B cell (primary cell): ENCODE measurements around the gene RPS21. TPM values are rescaled to one million over a fixed set of nuclear protein-coding genes. Genes with fewer than 3 reads are reported as not detected.

Experiments used
- ATAC-seq: fragments of 200-7000 bp; cut with Tn5 transposase; one replicate; pipeline ENCODE4 v1.10.0; 2021; ENCODE audit warnings: low read depth, mild to moderate bottlenecking, moderate number of reproducible peaks, moderate library complexity
- CTCF ChIA-PET: fragments of 350-600 bp; sonication (Branson Sonifier 250); formaldehyde crosslinking; loops from one replicate; lab custom pipeline; 2021; ENCODE audit warnings: antibody characterized with exemption, inconsistent platforms; lab: Charles Lee
- POLR2A ChIA-PET: fragments of 350-600 bp; sonication (Branson Sonifier 250); formaldehyde crosslinking; loops from one replicate; lab custom pipeline; 2021; ENCODE audit warnings: antibody characterized with exemption; lab: Charles Lee
- DNase-seq: peaks from one replicate; pipeline ENCODE4 v3.0.0; 2013
- H2AFZ ChIP-seq: 2 replicates; pipeline ENCODE4 v1.6.1; 2012; ENCODE audit warnings: mild to moderate bottlenecking, low read depth, low read length; ENCODE audit not compliant: insufficient read depth, poor library complexity, severe bottlenecking
- H3K27ac ChIP-seq, 2 donors: 1 replicate in 1 of 2; 2 replicates in 1 of 2; pipeline ENCODE4 v1.5.1; 2012 to 2013; ENCODE audit warnings: low read length in 2 of 2, mild to moderate bottlenecking in 2 of 2, moderate library complexity in 1 of 2
- H3K27me3 ChIP-seq, 4 experiments: fragments of 200-600 bp in 1 of 4; sonication (generic) in 1 of 4; replicated peaks in 1 of 4; 1 replicate in 2 of 4; 2 replicates in 2 of 4; pipeline versions ENCODE4 v1.6.1 to v1.7.0; 2013 to 2016; ENCODE audit warnings: low read length in 3 of 4, mild to moderate bottlenecking in 2 of 4, mixed read lengths in 1 of 4, moderate library complexity in 1 of 4; ENCODE audit not compliant: insufficient read depth in 4 of 4, control insufficient read depth in 3 of 4; ENCODE audit errors: control extremely low read depth in 1 of 4
- H3K36me3 ChIP-seq, 2 experiments: replicated peaks in 1 of 2; 1 replicate in 1 of 2; 2 replicates in 1 of 2; pipeline versions ENCODE4 v1.6.1 to v1.7.1; 2013; ENCODE audit warnings: low read length in 1 of 2; ENCODE audit not compliant: insufficient read depth in 2 of 2, control insufficient read depth in 1 of 2; ENCODE audit errors: control extremely low read depth in 1 of 2, extremely low read depth in 1 of 2
- H3K4me1 ChIP-seq, 2 donors: fragments of 200-600 bp in 1 of 2; sonication (generic) in 1 of 2; 1 replicate in 1 of 2; 2 replicates in 1 of 2; pipeline versions ENCODE4 v1.5.1 to v1.6.1; 2013 to 2017; ENCODE audit warnings: low read length in 2 of 2; ENCODE audit not compliant: control insufficient read depth in 2 of 2, insufficient read depth in 2 of 2
- H3K4me2 ChIP-seq: replicated peaks from 2 replicates; pipeline ENCODE3; 2012; ENCODE audit warnings: mild to moderate bottlenecking, low read depth, low read length; ENCODE audit not compliant: poor library complexity, severe bottlenecking
- H3K4me3 ChIP-seq, 5 experiments: fragments of 200-600 bp in 1 of 5; sonication (generic) in 1 of 5; 1 replicate in 3 of 5; 2 replicates in 2 of 5; pipeline versions ENCODE4 v1.5.1 to v1.7.0; 2011 to 2016; ENCODE audit warnings: low read length in 4 of 5, mild to moderate bottlenecking in 4 of 5, low read depth in 2 of 5, control low read depth in 1 of 5, moderate library complexity in 1 of 5; ENCODE audit not compliant: insufficient read depth in 1 of 5; ENCODE audit errors: control extremely low read depth in 1 of 5, extremely low read depth in 1 of 5
- H3K79me2 ChIP-seq: fragments of 200-600 bp; sonication (generic); one replicate; pipeline ENCODE4 v1.6.0; 2016; ENCODE audit warnings: low read length; ENCODE audit not compliant: control insufficient read depth, insufficient read depth
- H3K9ac ChIP-seq: fragments of 200-600 bp; sonication (generic); 2 replicates; pipeline ENCODE4 v1.6.1; 2017; ENCODE audit warnings: mild to moderate bottlenecking, low read length, moderate library complexity
- H3K9me3 ChIP-seq, 3 donors: one replicate each; pipeline versions ENCODE4 v1.6.1 to v1.7.1; 2013; ENCODE audit warnings: low read length in 2 of 3; ENCODE audit not compliant: control insufficient read depth in 2 of 3, insufficient read depth in 1 of 3; ENCODE audit errors: control extremely low read depth in 1 of 3
- H4K20me1 ChIP-seq: 2 replicates; pipeline ENCODE4 v1.6.0; 2012; ENCODE audit warnings: mild to moderate bottlenecking, low read length; ENCODE audit not compliant: insufficient read depth, control insufficient read depth, poor library complexity, severe bottlenecking
- H3K27ac Mint-ChIP-seq: one replicate; pipeline ENCODE4 v1.8.0; 2021; ENCODE audit warnings: mixed read lengths
- H3K27me3 Mint-ChIP-seq: one replicate; pipeline ENCODE4 v1.8.0; 2021; ENCODE audit warnings: mixed read lengths
- H3K4me1 Mint-ChIP-seq: one replicate; pipeline ENCODE4 v1.8.0; 2021; ENCODE audit warnings: mixed read lengths
- H3K4me3 Mint-ChIP-seq: one replicate; pipeline ENCODE4 v1.8.0; 2021; ENCODE audit warnings: mixed read lengths
- H3K9me3 Mint-ChIP-seq: one replicate; pipeline ENCODE4 v1.8.0; 2022; ENCODE audit warnings: mixed read lengths; ENCODE audit not compliant: insufficient read depth
- EZH2 ChIP-seq: IDR thresholded peaks from 2 replicates; pipeline ENCODE4 v1.6.1; 2012; ENCODE audit warnings: borderline replicate concordance, low read depth, mild to moderate bottlenecking, moderate library complexity, low read length; ENCODE audit not compliant: insufficient read depth, poor library complexity, severe bottlenecking
- WGBS: methylation state at CpG from one replicate; pipeline ENCODE4 v1.1.5; 2013; ENCODE audit warnings: missing lambda C conversion rate; ENCODE audit not compliant: insufficient coverage; 5-methylcytosine and 5-hydroxymethylcytosine counted together
- intact Hi-C: fragments of 100-400 bp; cut with micrococcal nuclease; formaldehyde crosslinking; loops from one replicate; pipeline ENCODE4 v1.10.0; 2022
- polyA plus RNA-seq: library from polyadenylated mRNA; depleted of rRNA; stranded (reverse); fragments of >200 nt; gene quantifications from 2 replicates; pipeline ENCODE4 v1.2.3, GENCODE V29; 2012
- total RNA-seq, 2 donors: library from RNA; stranded (reverse); fragments of 120-200 nt in 1 of 2; gene quantifications; 1 replicate in 1 of 2; 2 replicates in 1 of 2; pipeline versions ENCODE4 v1.2.3 to v1.2.4, GENCODE V29; 2013 to 2022
- TF ChIP-seq, protein P1 (sequence below): fragments of 200-600 bp; IDR thresholded peaks from one replicate; pipeline ENCODE4 v1.8.0; 2022; ENCODE audit warnings: antibody characterized with exemption, mild to moderate bottlenecking

RPS21 gene
- total and polyA plus RNA-seq, 2 donors (not counting 1 experiment from before 2014, with no cell fraction given): 2,653 to 9,603 TPM

DNA sequence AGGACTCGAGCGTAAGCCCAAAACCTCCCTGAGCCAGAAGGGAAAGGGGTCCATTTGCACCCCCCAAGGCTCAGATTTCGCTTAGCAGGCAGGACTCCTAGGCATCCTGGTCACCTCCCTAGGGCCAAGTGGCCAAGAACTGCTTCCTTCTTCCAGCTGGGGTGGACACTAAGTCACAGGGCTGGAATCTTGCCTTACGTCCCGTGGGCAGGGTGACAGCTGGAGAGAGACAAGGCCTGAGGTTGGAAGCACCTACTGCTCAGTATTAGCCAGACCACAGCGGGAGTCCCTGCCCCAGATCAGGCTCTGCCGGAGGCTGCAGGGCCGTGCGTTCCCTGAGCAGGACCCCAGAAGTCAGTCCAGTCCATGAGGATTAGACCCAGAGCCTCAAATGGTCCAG, 39.5 kb upstream of the RPS21 start:
- WGBS: 83% methylated on average over 9 of the region's 9 CpGs
- peaks cover 1% of the 10 kb centered on the region for H3K4me1 Mint-ChIP-seq

DNA sequence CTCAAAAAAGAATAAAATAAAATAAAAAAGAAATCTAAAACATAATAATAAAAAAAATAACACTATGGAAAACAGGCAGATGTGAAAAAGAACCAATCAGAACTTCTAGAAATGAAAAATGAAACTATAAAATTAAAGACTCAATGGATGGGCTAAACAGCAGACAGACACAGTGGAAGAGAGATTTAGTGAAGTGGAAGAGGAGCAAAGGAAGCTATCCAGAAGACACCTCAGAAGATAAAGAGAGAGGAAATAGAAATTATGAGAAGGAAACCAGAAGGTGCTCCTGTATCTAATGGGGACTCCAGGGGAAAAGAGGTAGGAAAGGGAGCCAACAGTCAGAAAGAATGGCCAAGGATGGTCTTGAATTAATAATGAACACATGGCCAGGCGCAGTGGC, 38.3 kb upstream of the RPS21 start:
- Mint-ChIP-seq H3K27me3 (no peaks in the 10 kb centered on the region), H3K4me1 (no peaks in the 10 kb centered on the region), H3K27ac (no peak overlapping the region), H3K4me3 (no peak overlapping the region), H3K9me3 (peaks cover 3% of the 10 kb centered on the region)
- no CpG with 5 or more reads among the region's 1 CpG for WGBS
- H3K4me3 ChIP-seq: no peak overlapping the region
- CTCF ChIA-PET: no interaction called here
- H3K36me3 ChIP-seq: no peaks in the 10 kb centered on the region
- peaks cover 0 to 4% (median 0%) of the 10 kb centered on the region in 3 donors for H3K9me3 ChIP-seq
- no peak overlapping the region for H3K27ac ChIP-seq
- no peak overlapping the region for H3K9ac ChIP-seq
- ATAC-seq (no peak), DNase-seq (no peak)
- intact Hi-C loops: no loop called here
- H3K4me1 ChIP-seq: no peaks in the 10 kb centered on the region
- H2AFZ ChIP-seq: no peak overlapping the region
- no peaks in the 10 kb centered on the region for H3K79me2 ChIP-seq
- POLR2A ChIA-PET: no interaction called here
- no peaks in the 10 kb centered on the region for H4K20me1 ChIP-seq
- H3K27me3 ChIP-seq: no peaks in the 10 kb centered on the region
- TF ChIP-seq, protein P1, sequence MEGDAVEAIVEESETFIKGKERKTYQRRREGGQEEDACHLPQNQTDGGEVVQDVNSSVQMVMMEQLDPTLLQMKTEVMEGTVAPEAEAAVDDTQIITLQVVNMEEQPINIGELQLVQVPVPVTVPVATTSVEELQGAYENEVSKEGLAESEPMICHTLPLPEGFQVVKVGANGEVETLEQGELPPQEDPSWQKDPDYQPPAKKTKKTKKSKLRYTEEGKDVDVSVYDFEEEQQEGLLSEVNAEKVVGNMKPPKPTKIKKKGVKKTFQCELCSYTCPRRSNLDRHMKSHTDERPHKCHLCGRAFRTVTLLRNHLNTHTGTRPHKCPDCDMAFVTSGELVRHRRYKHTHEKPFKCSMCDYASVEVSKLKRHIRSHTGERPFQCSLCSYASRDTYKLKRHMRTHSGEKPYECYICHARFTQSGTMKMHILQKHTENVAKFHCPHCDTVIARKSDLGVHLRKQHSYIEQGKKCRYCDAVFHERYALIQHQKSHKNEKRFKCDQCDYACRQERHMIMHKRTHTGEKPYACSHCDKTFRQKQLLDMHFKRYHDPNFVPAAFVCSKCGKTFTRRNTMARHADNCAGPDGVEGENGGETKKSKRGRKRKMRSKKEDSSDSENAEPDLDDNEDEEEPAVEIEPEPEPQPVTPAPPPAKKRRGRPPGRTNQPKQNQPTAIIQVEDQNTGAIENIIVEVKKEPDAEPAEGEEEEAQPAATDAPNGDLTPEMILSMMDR: no peak
- TF ChIP-seq EZH2: no peak
- H3K4me2 ChIP-seq: no peak overlapping the region

More for the DNA sequence above, 39.5 kb upstream of the RPS21 start:
- Mint-ChIP-seq H3K27me3 (no peaks in the 10 kb centered on the region), H3K27ac (no peak overlapping the region), H3K9me3 (peaks cover 3% of the 10 kb centered on the region), H3K4me3 (no peak overlapping the region)
- Histone ChIP-seq H3K4me3 (no peak overlapping the region), H3K9ac (no peak overlapping the region), H2AFZ (no peak overlapping the region), H3K27ac (no peak overlapping the region), H3K27me3 (no peaks in the 10 kb centered on the region), H4K20me1 (no peaks in the 10 kb centered on the region), H3K79me2 (no peaks in the 10 kb centered on the region), H3K36me3 (no peaks in the 10 kb centered on the region), H3K4me1 (no peaks in the 10 kb centered on the region), H3K9me3 (peaks cover 0 to 4% (median 0%) of the 10 kb centered on the region in 3 donors), H3K4me2 (no peak overlapping the region)
- DNase-seq: no peak
- intact Hi-C loops: no loop called here
- POLR2A ChIA-PET: no interaction called here
- TF ChIP-seq, protein P1: no peak
- no peak for TF ChIP-seq EZH2
- no peak for ATAC-seq
- CTCF ChIA-PET: no interaction called here
